Trophoblast cell (in vitro differentiated cells and primary cell): ENCODE results near the gene MAST4.

ENCODE experiments used
- DNase-seq, 2 donors: peaks; one replicate each; pipeline ENCODE4 v3.0.0-alpha.2; 2016
- H2AFZ ChIP-seq: 2 replicates; pipeline ENCODE4 v1.6.1; 2013; ENCODE audit warnings: low read length, moderate library complexity, mild to moderate bottlenecking; ENCODE audit not compliant: insufficient read depth, poor library complexity
- H2AK5ac ChIP-seq: 2 replicates; pipeline ENCODE4 v1.6.1; 2013; ENCODE audit warnings: mild to moderate bottlenecking, low read length
- H2BK120ac ChIP-seq: 2 replicates; pipeline ENCODE4 v1.6.1; 2013; ENCODE audit warnings: low read length, mild to moderate bottlenecking, moderate library complexity; ENCODE audit not compliant: insufficient read depth, poor library complexity
- H2BK12ac ChIP-seq: 2 replicates; pipeline ENCODE4 v1.6.1; 2013; ENCODE audit warnings: mild to moderate bottlenecking, low read length, moderate library complexity
- H2BK5ac ChIP-seq: 2 replicates; pipeline ENCODE4 v1.6.1; 2013; ENCODE audit warnings: low read length, low read depth, moderate library complexity, mild to moderate bottlenecking; ENCODE audit not compliant: poor library complexity
- H3K14ac ChIP-seq: 2 replicates; pipeline ENCODE4 v1.6.1; 2013; ENCODE audit warnings: mild to moderate bottlenecking, low read length
- H3K18ac ChIP-seq: 2 replicates; pipeline ENCODE4 v1.6.1; 2013; ENCODE audit warnings: mild to moderate bottlenecking, low read length
- H3K23ac ChIP-seq: 2 replicates; pipeline ENCODE4 v1.6.1; 2013; ENCODE audit warnings: low read length
- H3K27ac ChIP-seq: 2 replicates; pipeline ENCODE4 v1.5.1; 2013; ENCODE audit warnings: low read depth, mild to moderate bottlenecking, inconsistent platforms, low read length, moderate library complexity
- H3K27me3 ChIP-seq: 2 replicates; pipeline ENCODE4 v1.6.1; 2013; ENCODE audit warnings: inconsistent platforms, mild to moderate bottlenecking, low read length, moderate library complexity; ENCODE audit not compliant: insufficient read depth
- H3K36me3 ChIP-seq, 2 experiments: 1 replicate in 1 of 2; 2 replicates in 1 of 2; pipeline ENCODE4 v1.6.1; 2013; ENCODE audit warnings: low read length in 2 of 2, mild to moderate bottlenecking in 2 of 2, moderate library complexity in 1 of 2; ENCODE audit not compliant: insufficient read depth in 2 of 2, control insufficient read depth in 1 of 2
- H3K4ac ChIP-seq: 2 replicates; pipeline ENCODE4 v1.6.1; 2013; ENCODE audit warnings: low read depth, mild to moderate bottlenecking, low read length, moderate library complexity
- H3K4me1 ChIP-seq, 2 experiments: 1 replicate in 1 of 2; 2 replicates in 1 of 2; pipeline ENCODE4 v1.6.1; 2013; ENCODE audit warnings: low read length in 2 of 2, mild to moderate bottlenecking in 2 of 2, moderate library complexity in 1 of 2; ENCODE audit not compliant: insufficient read depth in 2 of 2, control insufficient read depth in 1 of 2
- H3K4me2 ChIP-seq: 2 replicates; pipeline ENCODE4 v1.6.1; 2013; ENCODE audit warnings: inconsistent platforms, mild to moderate bottlenecking, low read length, moderate library complexity
- H3K4me3 ChIP-seq: 2 replicates; pipeline ENCODE4 v1.5.1; 2013; ENCODE audit warnings: mild to moderate bottlenecking, low read depth, low read length, inconsistent platforms
- H3K79me1 ChIP-seq: one replicate; pipeline ENCODE4 v1.6.1; 2013; ENCODE audit warnings: low read length
- H3K79me2 ChIP-seq: 2 replicates; pipeline ENCODE4 v1.6.1; 2013; ENCODE audit warnings: low read length, mild to moderate bottlenecking; ENCODE audit not compliant: control insufficient read depth, insufficient read depth, poor library complexity
- H3K9ac ChIP-seq: 2 replicates; pipeline ENCODE4 v1.6.1; 2013; ENCODE audit warnings: mild to moderate bottlenecking, low read length
- H3K9me3 ChIP-seq: 2 replicates; pipeline ENCODE4 v1.6.1; 2013; ENCODE audit warnings: low read depth, mild to moderate bottlenecking, control low read depth, inconsistent platforms, low read length; ENCODE audit not compliant: insufficient read depth
- H4K12ac ChIP-seq: 2 replicates; pipeline ENCODE4 v1.6.1; 2013; ENCODE audit warnings: low read depth, mild to moderate bottlenecking, low read length, moderate library complexity
- H4K8ac ChIP-seq: 2 replicates; pipeline ENCODE4 v1.6.1; 2013; ENCODE audit warnings: low read depth, mild to moderate bottlenecking, low read length, moderate library complexity
- H4K91ac ChIP-seq: one replicate; pipeline ENCODE4 v1.6.1; 2013; ENCODE audit warnings: low read depth, mild to moderate bottlenecking, low read length, moderate library complexity
- WGBS: extraction: QIAGEN DNeasy Blood & Tissue Kit; methylation state at CpG from one replicate; pipeline ENCODE4 v1.1.7; 2013; ENCODE audit warnings: missing lambda C conversion rate; ENCODE audit not compliant: insufficient read length, insufficient coverage; ENCODE audit errors: extremely low coverage; 5-methylcytosine and 5-hydroxymethylcytosine counted together

The MAST4 gene

DNA sequence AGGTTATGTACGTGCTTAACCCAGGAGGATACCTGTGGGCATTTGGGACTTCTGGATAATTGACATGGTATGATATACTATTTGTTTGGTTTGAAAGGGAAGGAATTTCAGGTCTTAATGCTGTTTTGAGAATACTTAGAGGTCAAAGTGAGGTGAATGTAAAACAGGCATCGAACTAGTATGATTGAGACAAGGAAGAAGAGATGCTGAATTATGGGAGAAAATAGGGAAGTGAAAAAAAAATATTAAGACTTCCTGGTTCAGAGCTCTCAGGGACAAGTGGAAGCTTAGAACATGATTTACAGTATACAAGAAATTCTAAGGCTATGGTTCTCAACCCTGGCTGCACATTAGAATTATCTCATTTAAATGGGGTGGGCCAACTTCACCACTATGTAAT lies 485.1 kb downstream of the MAST4 start:
- no peak overlapping the region for H3K23ac ChIP-seq
- no peak overlapping the region for H4K12ac ChIP-seq
- H3K79me2 ChIP-seq = no peaks in the 10 kb centered on the region
- H2AFZ ChIP-seq = no peak overlapping the region
- no CpG with 5 or more reads among the region's 2 CpGs for WGBS
- H3K79me1 ChIP-seq = no peaks in the 10 kb centered on the region
- no peak for DNase-seq
- no peak overlapping the region for H2BK120ac ChIP-seq
- no peak overlapping the region for H4K8ac ChIP-seq
- H3K4me2 ChIP-seq = no peak overlapping the region
- H3K9ac ChIP-seq = no peak overlapping the region
- H3K9me3 ChIP-seq = no peaks in the 10 kb centered on the region
- no peaks in the 10 kb centered on the region for H3K4me1 ChIP-seq
- no peak overlapping the region for H3K4ac ChIP-seq
- no peak overlapping the region for H3K4me3 ChIP-seq
- H4K91ac ChIP-seq = no peak overlapping the region
- no peak overlapping the region for H2BK5ac ChIP-seq
- no peak overlapping the region for H3K18ac ChIP-seq
- no peak overlapping the region for H3K27ac ChIP-seq
- no peak overlapping the region for H3K14ac ChIP-seq
- no peaks in the 10 kb centered on the region for H3K36me3 ChIP-seq
- no peak overlapping the region for H2AK5ac ChIP-seq
- no peak overlapping the region for H2BK12ac ChIP-seq
- H3K27me3 ChIP-seq = no peaks in the 10 kb centered on the region

DNA sequence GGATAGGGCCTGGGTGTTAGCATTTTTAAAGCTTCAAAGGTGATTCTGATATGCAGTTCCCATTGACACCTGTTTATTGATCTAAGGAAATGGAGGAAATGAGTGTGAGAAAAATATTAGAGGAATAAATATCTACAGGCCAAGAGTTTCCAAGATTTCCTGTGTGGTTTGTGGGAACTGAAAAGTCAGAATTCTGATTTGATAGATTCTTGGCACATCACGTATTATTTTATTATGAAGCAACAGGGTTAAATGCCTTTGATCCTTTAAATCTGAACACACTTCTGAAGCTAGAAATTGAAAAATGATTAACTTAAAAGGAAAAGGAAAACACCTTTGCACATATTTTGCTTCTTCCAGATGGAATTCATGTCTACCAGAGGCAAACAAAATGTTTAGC lies 486.7 kb downstream of the MAST4 start:
- H3K4me1 ChIP-seq = no peaks in the 10 kb centered on the region
- no peak overlapping the region for H3K4ac ChIP-seq
- H3K4me2 ChIP-seq = no peak overlapping the region
- no peak overlapping the region for H4K8ac ChIP-seq
- H2BK12ac ChIP-seq = no peak overlapping the region
- no peaks in the 10 kb centered on the region for H3K9me3 ChIP-seq
- H3K36me3 ChIP-seq = no peaks in the 10 kb centered on the region
- H4K12ac ChIP-seq = no peak overlapping the region
- no peaks in the 10 kb centered on the region for H3K79me2 ChIP-seq
- H3K14ac ChIP-seq = no peak overlapping the region
- H3K4me3 ChIP-seq = no peak overlapping the region
- WGBS = no CpG with 5 or more reads among the region's 1 CpG
- no peak for DNase-seq
- H2AK5ac ChIP-seq = no peak overlapping the region
- no peaks in the 10 kb centered on the region for H3K27me3 ChIP-seq
- no peak overlapping the region for H2BK120ac ChIP-seq
- H3K18ac ChIP-seq = no peak overlapping the region
- H2AFZ ChIP-seq = no peak overlapping the region
- no peak overlapping the region for H3K9ac ChIP-seq
- no peak overlapping the region for H3K27ac ChIP-seq
- H4K91ac ChIP-seq = no peak overlapping the region
- no peaks in the 10 kb centered on the region for H3K79me1 ChIP-seq
- H2BK5ac ChIP-seq = no peak overlapping the region
- H3K23ac ChIP-seq = no peak overlapping the region

- H3K4ac ChIP-seq = no peak overlapping the region
- no CpG with 5 or more reads among the region's 4 CpGs for WGBS
These were observed 489.4 kb downstream of the MAST4 start for GRCh38 chr5:67085616-67086015.

DNA sequence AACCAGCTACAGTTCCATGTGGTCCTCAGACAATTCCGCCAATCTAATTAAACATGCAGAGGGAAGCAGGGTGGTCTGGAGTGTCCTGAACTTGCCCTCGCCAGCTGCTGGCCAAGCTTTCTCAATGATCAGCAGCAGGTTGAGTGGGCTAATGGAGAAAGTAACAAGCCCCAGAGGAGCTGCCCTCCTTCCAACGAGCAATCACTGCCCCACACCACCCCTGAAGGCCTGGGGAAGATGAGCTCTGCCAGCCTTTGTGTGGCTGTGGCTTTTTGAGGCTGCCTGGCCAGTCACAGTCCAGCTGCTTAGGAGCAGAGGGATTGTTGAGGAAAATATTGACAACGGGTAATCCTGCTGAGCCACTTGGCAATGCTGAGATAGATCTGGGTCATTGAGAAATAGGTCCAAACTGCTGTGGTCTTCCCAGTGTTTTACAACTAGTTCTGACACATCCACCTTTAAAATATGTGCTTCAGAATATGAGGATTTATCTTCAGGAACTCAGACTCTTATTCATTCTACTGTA lies 493.1 kb downstream of the MAST4 start:
- H3K27me3 ChIP-seq = no peaks in the 10 kb centered on the region
- H3K4me2 ChIP-seq = no peak overlapping the region
- H2BK12ac ChIP-seq = no peak overlapping the region
- no peak overlapping the region for H3K27ac ChIP-seq
- no peak overlapping the region for H2BK120ac ChIP-seq
- H3K9me3 ChIP-seq = no peaks in the 10 kb centered on the region
- H2AFZ ChIP-seq = no peak overlapping the region
- no peak overlapping the region for H2BK5ac ChIP-seq
- no peaks in the 10 kb centered on the region for H3K4me1 ChIP-seq
- no peak overlapping the region for H3K23ac ChIP-seq
- H3K36me3 ChIP-seq = no peaks in the 10 kb centered on the region
- H3K14ac ChIP-seq = no peak overlapping the region
- no CpG with 5 or more reads among the region's 4 CpGs for WGBS
- no peak overlapping the region for H3K4ac ChIP-seq
- H4K8ac ChIP-seq = no peak overlapping the region
- no peak overlapping the region for H3K4me3 ChIP-seq
- H3K79me2 ChIP-seq = no peaks in the 10 kb centered on the region
- H4K91ac ChIP-seq = no peak overlapping the region
- H3K9ac ChIP-seq = no peak overlapping the region
- no peak overlapping the region for H4K12ac ChIP-seq
- H3K79me1 ChIP-seq = no peaks in the 10 kb centered on the region
- no peak overlapping the region for H2AK5ac ChIP-seq
- no peak overlapping the region for H3K18ac ChIP-seq
- DNase-seq = no peak

More at GRCh38 chr5:67085616-67086015, 489.4 kb downstream of the MAST4 start:
- H3K18ac ChIP-seq = no peak overlapping the region
- no peak overlapping the region for H3K23ac ChIP-seq
- no peaks in the 10 kb centered on the region for H3K4me1 ChIP-seq
- no peak overlapping the region for H2AK5ac ChIP-seq
- no peak overlapping the region for H4K12ac ChIP-seq
- no peak overlapping the region for H2BK12ac ChIP-seq
- no peak overlapping the region for H2BK120ac ChIP-seq
- H3K27me3 ChIP-seq = no peaks in the 10 kb centered on the region
- no peak overlapping the region for H3K14ac ChIP-seq
- no peak overlapping the region for H4K91ac ChIP-seq
- no peak overlapping the region for H2BK5ac ChIP-seq
- no peak overlapping the region for H4K8ac ChIP-seq
- no peak overlapping the region for H3K27ac ChIP-seq
- no peaks in the 10 kb centered on the region for H3K79me1 ChIP-seq
- no peak overlapping the region for H3K9ac ChIP-seq
- no peaks in the 10 kb centered on the region for H3K9me3 ChIP-seq
- H3K79me2 ChIP-seq = no peaks in the 10 kb centered on the region
- H3K4me2 ChIP-seq = no peak overlapping the region
- H3K4me3 ChIP-seq = no peak overlapping the region
- no peaks in the 10 kb centered on the region for H3K36me3 ChIP-seq
- no peak for DNase-seq
- no peak overlapping the region for H2AFZ ChIP-seq
